HG03571 (cell line): ENCODE results near the gene DGKH.
"Not testable (repeated sequence)": the region's sequence is repeated elsewhere in the genome, so short reads cannot be mapped to it uniquely, and the experiment has no call there.

Experiments used
- ATAC-seq: cut with Tn5 transposase; IDR thresholded peaks from one replicate; pipeline ENCODE4 v1.9.1; 2021; ENCODE audit not compliant: unreplicated experiment

The DGKH gene

GRCh38 chr13:42109957-42110356 lies 61.5 kb downstream of the DGKH start:
- no peak for ATAC-seq

GRCh38 chr13:42110410-42111155 lies 62.1 kb downstream of the DGKH start:
- ATAC-seq, result no peak

- ATAC-seq, result no peak
Measured at GRCh38 chr13:42112864-42113263, 64.4 kb downstream of the DGKH start.

- no peak for ATAC-seq
Measured at GRCh38 chr13:42113478-42113877, 65.0 kb downstream of the DGKH start.

GRCh38 chr13:42114278-42114677 lies 65.8 kb downstream of the DGKH start:
- no peak for ATAC-seq

- ATAC-seq, result no peak
Measured at GRCh38 chr13:42114912-42115311, 66.5 kb downstream of the DGKH start.

GRCh38 chr13:42116225-42116624 lies 67.8 kb downstream of the DGKH start:
- no peak for ATAC-seq

- no peak for ATAC-seq
Measured at GRCh38 chr13:42119041-42119440, 70.6 kb downstream of the DGKH start.

- no peak for ATAC-seq
Measured at GRCh38 chr13:42119875-42120274, 71.4 kb downstream of the DGKH start.

GRCh38 chr13:42123600-42123999 lies 75.2 kb downstream of the DGKH start:
- no peak for ATAC-seq

- no peak for ATAC-seq
Measured at GRCh38 chr13:42125046-42125445, 76.6 kb downstream of the DGKH start.

- ATAC-seq, result no peak
Measured at GRCh38 chr13:42127047-42127446, 78.6 kb downstream of the DGKH start.

GRCh38 chr13:42129033-42129432 lies 80.6 kb downstream of the DGKH start:
- no peak for ATAC-seq

GRCh38 chr13:42136518-42136917 lies 88.1 kb downstream of the DGKH start:
- ATAC-seq, result no peak

- no peak for ATAC-seq
Measured at GRCh38 chr13:42137856-42138537, 89.5 kb downstream of the DGKH start.

- ATAC-seq, result no peak
Measured at GRCh38 chr13:42140494-42140893, 92.0 kb downstream of the DGKH start.

GRCh38 chr13:42141052-42141451 lies 92.6 kb downstream of the DGKH start:
- ATAC-seq, result not testable (repeated sequence)

- no peak for ATAC-seq
Measured at GRCh38 chr13:42146359-42146758, 97.9 kb downstream of the DGKH start.

GRCh38 chr13:42148538-42148937 lies 100.1 kb downstream of the DGKH start:
- no peak for ATAC-seq

- no peak for ATAC-seq
Measured at GRCh38 chr13:42149136-42149535, 100.7 kb downstream of the DGKH start.

GRCh38 chr13:42151781-42152180 lies 103.3 kb downstream of the DGKH start:
- no peak for ATAC-seq

GRCh38 chr13:42152495-42152894 lies 104.0 kb downstream of the DGKH start:
- no peak for ATAC-seq
